ENCODE results near the gene SPOP. TPM values are rescaled to one million over a fixed set of nuclear protein-coding genes. Genes with fewer than 3 reads are reported as not detected.

The SPOP gene
- polyA plus RNA-seq, 4 donors, result 61.0 to 70.6 (median 64.2) TPM

- no peak for DNase-seq (ENCODE audit: low read depth in 4 of 4, low spot score in 3 of 4)
Measured at GRCh38 chr17:49618028-49618611, 59.8 kb downstream of the SPOP start.

GRCh38 chr17:49616601-49617131 lies 61.2 kb downstream of the SPOP start:
- DNase-seq (ENCODE audit: low read depth in 4 of 4, low spot score in 3 of 4), result no peak

- DNase-seq (ENCODE audit: low read depth in 4 of 4, low spot score in 3 of 4), result no peak
Measured at GRCh38 chr17:49616086-49616485, 61.8 kb downstream of the SPOP start.

GRCh38 chr17:49613182-49613800 lies 64.6 kb downstream of the SPOP start:
- DNase-seq (ENCODE audit: low read depth in 4 of 4, low spot score in 3 of 4), result no peak

- no peak for DNase-seq (ENCODE audit: low read depth in 4 of 4, low spot score in 3 of 4)
Measured at GRCh38 chr17:49612726-49613125, 65.2 kb downstream of the SPOP start.

DNA sequence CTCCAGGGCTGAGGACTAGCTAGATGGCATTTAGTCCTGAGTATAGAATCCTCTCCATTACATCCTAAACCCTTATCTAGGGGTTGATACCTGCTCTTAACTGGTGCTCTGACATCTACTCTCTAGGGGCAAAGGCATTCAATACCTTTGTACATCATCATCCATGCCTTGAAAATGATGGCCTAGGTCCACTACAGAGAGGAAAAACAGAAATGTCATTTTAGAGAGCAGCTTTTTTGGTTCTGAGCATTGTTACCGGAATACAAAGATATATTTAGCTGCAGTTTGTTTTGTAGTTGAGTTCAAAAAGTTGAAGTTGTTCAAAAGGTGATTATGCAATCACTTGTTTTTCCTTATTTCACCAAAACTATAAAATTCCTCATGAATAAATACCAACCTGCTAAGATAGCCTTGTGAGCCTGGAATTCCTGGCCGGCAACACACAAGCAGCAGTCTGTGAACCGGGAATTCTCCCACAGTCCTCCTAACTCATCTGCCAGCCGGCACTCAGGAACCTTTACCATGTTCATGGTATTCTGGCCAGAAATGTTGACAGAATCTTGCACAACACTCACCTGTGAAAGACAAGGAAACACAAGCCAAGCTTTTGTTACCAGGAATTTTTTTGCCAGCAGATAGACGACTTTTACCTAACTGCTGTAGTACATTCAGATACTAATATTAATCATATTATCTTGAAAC lies 66.9 kb downstream of the SPOP start:
- DNase-seq (ENCODE audit: low read depth in 4 of 4, low spot score in 3 of 4), result no peak

DNA sequence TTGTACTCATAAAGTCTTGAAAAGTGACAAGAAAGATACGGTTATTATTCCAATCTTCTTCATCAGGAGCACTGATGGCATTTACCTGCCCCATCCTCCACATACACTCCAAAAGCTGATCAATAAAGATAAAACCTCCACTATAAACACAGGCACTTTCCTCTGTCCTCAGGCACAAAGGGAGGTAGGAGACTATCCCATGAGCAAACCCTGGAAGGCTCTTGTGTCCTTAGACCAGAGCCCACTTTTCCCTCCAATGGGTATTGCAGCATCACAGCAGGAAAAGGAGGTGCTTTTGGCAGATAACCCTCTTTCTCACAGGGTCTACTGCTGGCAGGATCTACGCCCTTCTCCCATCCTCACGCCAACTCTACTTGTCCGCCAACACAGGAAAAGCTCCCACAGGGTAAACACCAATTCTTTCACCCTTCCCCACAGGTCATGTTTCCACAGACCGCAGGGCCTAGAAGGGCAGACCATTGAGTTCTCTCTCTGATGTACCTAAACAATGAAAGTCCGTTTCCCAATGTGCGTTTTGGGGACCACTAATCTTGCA lies 73.5 kb downstream of the SPOP start:
- no peak for DNase-seq (ENCODE audit: low read depth in 4 of 4, low spot score in 3 of 4)

DNA sequence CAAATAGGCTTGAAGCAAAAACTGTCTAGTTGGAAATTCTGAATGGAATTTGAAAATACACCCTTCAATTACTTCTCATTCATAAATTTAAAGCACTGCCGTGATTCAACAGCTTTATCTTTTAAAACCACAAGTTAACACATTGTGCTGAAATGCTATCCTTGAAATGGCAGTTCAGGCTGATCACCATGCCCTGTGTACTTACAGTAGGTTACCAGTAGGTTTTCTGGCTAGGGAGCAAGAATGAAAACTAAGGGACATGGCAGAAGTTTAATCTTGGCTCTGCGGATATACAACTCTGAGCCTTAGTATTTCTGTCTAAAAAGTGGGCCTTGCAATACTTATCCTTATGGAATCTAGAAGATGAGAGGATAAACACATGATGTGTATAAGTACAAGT lies 74.2 kb downstream of the SPOP start:
- no peak for DNase-seq (ENCODE audit: low read depth in 4 of 4, low spot score in 3 of 4)

GRCh38 chr17:49603238-49603637 lies 74.7 kb downstream of the SPOP start:
- DNase-seq (ENCODE audit: low read depth in 4 of 4, low spot score in 3 of 4), result no peak

DNA sequence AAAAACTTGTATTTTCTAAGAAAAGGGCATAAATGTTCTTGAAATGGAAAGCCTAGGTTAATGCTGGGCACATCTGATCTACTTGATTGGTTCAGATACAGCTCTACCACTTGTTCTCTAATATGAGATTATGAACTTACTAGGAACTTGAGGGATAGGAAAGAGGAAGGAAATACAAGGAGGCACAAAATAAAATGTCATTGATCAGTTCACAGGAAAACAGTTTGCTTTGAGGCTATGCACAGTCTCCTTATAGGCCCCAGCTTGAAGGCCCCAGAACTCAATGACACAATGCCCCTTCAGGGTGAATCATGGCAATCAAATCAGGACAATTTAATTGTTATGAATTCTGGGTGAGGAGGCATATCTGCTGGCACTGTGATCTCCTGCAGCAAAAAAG lies 75.1 kb downstream of the SPOP start:
- DNase-seq (ENCODE audit: low read depth in 4 of 4, low spot score in 3 of 4), result no peak

GRCh38 chr17:49600949-49601348 lies 76.9 kb downstream of the SPOP start:
- no peak for DNase-seq (ENCODE audit: low read depth in 4 of 4, low spot score in 3 of 4)

GRCh38 chr17:49598918-49599317 lies 79.0 kb downstream of the SPOP start:
- DNase-seq (ENCODE audit: low read depth in 4 of 4, low spot score in 3 of 4), result no peak

DNA sequence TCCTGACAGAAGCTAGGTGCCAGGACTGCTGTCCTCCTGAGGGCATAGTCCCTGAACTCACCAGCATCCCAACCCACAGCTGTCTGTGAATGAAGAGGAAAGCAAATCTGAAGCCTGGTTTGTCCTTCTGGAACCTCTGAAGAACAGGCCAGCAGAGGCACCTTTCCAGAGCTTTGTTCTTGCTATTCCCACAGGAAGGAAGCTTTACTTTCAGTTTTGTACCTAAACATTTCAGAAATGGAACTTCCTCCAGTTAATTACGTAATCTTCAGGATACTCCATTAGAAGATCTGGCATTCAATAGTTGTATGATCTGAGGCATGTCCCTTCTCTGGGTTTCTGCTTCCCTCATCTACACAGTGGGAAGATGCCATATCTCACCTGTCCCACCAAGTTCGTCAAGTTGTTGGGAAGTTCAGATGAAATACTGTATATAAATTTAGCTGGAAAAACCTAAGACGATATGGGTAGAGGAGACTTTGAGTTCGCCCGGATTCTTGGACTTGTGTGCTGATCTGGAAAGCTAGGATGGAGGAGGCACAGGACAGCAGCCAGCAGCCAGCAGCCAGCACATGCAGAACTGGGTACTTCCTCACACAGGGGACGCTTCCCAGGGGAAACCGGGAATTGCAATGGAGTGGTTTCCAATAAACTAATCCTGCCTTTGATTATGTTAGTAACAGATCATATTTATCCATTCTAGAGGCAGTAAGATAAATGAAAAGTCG lies 79.8 kb downstream of the SPOP start:
- no peak for DNase-seq (ENCODE audit: low read depth in 4 of 4, low spot score in 3 of 4)

- no peak for DNase-seq (ENCODE audit: low read depth in 4 of 4, low spot score in 3 of 4)
Measured at GRCh38 chr17:49597436-49597835, 80.5 kb downstream of the SPOP start.

- no peak for DNase-seq (ENCODE audit: low read depth in 4 of 4, low spot score in 3 of 4)
Measured at GRCh38 chr17:49596613-49597244, 81.2 kb downstream of the SPOP start.

DNA sequence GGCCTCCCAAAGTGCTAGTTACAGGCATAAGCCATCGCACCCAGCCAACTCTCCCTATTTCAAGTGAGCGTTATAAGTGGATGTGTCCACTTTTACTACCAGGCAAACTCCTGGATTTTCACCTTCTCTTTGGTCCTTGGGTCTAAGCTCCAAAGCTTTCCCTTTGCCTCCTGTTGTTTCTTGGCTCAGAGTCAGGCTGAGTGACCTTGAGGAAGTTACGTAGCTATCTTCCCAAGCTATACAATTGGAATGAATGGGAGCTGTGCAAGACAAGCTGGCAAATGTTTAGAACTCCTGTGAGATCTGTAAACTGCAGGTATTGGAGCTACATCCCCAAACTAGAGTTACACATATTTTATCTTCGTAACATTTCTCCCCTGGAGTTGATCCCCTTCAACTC lies 81.9 kb downstream of the SPOP start:
- no peak for DNase-seq (ENCODE audit: low read depth in 4 of 4, low spot score in 3 of 4)

DNA sequence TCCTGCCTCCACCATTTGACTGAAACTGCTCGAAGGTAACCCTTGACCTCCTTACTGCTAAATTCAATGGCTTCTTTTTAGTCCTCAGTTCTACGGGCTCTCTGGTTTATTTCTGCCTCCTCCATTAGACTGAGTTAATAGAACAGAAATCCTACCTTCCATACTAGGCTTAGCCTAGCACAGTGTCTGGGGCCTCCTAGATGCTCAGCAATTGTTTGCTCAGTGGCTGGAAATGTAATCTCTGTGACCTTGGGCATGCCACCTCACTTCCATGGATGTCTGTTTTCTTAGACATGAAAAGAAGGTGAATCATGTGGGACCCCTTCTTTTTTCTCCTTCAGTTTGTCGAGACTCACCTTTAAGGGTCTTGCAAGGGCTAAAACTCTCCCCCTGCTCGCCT lies 82.6 kb downstream of the SPOP start:
- no peak for DNase-seq (ENCODE audit: low read depth in 4 of 4, low spot score in 3 of 4)

GRCh38 chr17:49592263-49592662 lies 85.6 kb downstream of the SPOP start:
- DNase-seq (ENCODE audit: low read depth in 4 of 4, low spot score in 3 of 4), result no peak

DNA sequence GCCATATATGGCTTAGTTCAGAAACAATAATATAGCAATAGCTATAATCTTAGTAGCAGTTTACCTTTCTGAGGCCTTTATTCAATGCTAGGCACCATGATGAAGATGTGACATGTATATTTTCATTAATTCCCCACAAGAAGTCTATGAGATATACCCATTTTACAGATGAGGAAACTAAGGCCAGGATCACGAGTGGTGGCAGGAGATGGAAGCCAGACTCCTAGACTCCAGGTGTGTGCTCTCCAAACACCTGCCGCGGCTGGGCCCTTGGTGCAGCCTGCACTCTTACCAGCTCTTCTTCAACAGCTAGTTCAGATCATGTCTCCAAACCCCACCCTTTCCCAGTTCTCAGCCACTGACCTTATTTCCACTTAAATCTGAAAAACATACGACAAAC lies 87.0 kb downstream of the SPOP start:
- no peak for DNase-seq (ENCODE audit: low read depth in 4 of 4, low spot score in 3 of 4)

DNA sequence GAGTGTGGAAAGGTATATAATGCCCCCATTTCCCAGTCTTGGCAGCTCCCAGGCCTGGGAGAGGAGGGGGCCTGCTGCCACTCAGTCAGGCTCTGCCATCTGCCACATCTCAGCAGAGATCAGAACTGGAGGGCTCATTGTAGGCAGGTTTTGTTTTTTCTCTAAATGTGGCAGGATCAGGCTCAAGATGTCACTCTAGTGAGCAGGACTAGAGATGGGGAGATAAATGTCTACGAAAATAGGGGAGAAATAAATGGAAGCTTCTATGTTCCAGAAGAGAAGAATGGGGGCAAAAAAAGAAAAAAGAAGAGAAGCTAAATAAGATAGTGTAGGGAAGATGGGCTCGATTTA lies 88.3 kb downstream of the SPOP start:
- no peak for DNase-seq (ENCODE audit: low read depth in 4 of 4, low spot score in 3 of 4)

Data from right renal pelvis (tissue), 4 donors.